Heart left ventricle (tissue), 16 donors: ENCODE measurements around the gene GCDH. TPM values are rescaled to one million over a fixed set of nuclear protein-coding genes. Genes with fewer than 3 reads are reported as not detected.
A peak's percentile ranks its signal among the peaks of the same experiment; 100 is the strongest.

ENCODE experiments used
- ATAC-seq, 4 donors: fragments of 200-7000 bp; cut with Tn5 transposase; one replicate each; pipeline ENCODE4 v1.9.1; 2020 to 2022; ENCODE audit warnings: moderate library complexity in 4 of 4, mild to moderate bottlenecking in 3 of 4, moderate number of reproducible peaks in 1 of 4
- DNase-seq, 5 donors: peaks; one replicate each; pipeline ENCODE4 v3.0.0-alpha.2; 2020
- H3K27ac ChIP-seq, 12 donors: fragments of 200-600 bp; sonication (generic) in 4 of 12; one replicate each; pipeline versions ENCODE4 v1.5.0 to v1.8.0; 2016 to 2022; ENCODE audit warnings: mild to moderate bottlenecking in 2 of 12
- H3K27me3 ChIP-seq, 9 donors: fragments of 200-600 bp; sonication (generic) in 2 of 9; one replicate each; pipeline versions ENCODE4 v1.5.1 to v1.8.0; 2016 to 2022; ENCODE audit warnings: mild to moderate bottlenecking in 3 of 9
- H3K36me3 ChIP-seq, 9 donors: fragments of 200-600 bp; sonication (generic) in 2 of 9; one replicate each; pipeline versions ENCODE4 v1.5.0 to v1.8.0; 2018 to 2022; ENCODE audit warnings: mild to moderate bottlenecking in 2 of 9
- H3K4me1 ChIP-seq, 12 donors: fragments of 200-600 bp; sonication (generic) in 4 of 12; one replicate each; pipeline versions ENCODE4 v1.5.0 to v1.8.0; 2016 to 2022; ENCODE audit warnings: mild to moderate bottlenecking in 3 of 12
- H3K4me3 ChIP-seq, 12 donors: fragments of 200-600 bp; sonication (generic) in 4 of 12; one replicate each; pipeline versions ENCODE4 v1.5.0 to v1.8.0; 2017 to 2022; ENCODE audit warnings: mild to moderate bottlenecking in 9 of 12, moderate library complexity in 4 of 12
- H3K9me3 ChIP-seq, 12 donors: fragments of 200-600 bp; sonication (generic) in 4 of 12; one replicate each; pipeline versions ENCODE4 v1.5.0 to v1.8.0; 2016 to 2022; ENCODE audit warnings: mild to moderate bottlenecking in 1 of 12
- CTCF ChIP-seq, 12 donors: fragments of 200-600 bp; sonication (generic) in 4 of 12; IDR thresholded peaks; one replicate each; pipeline versions ENCODE4 v1.5.0 to v1.8.0; 2018 to 2022; ENCODE audit warnings: antibody characterized with exemption in 12 of 12, mild to moderate bottlenecking in 5 of 12
- POLR2A ChIP-seq, 2 donors: fragments of 450-650 bp; IDR thresholded peaks; one replicate each; pipeline ENCODE4 v1.6.1; 2017; ENCODE audit warnings: antibody characterized with exemption in 2 of 2, mild to moderate bottlenecking in 2 of 2, moderate library complexity in 2 of 2
- WGBS, 4 donors: extraction: QIAGEN DNeasy Blood & Tissue Kit in 2 of 4; methylation state at CpG; one replicate each; pipeline versions ENCODE4 v1.1.5 to v1.1.7; 2013 to 2018; 5-methylcytosine and 5-hydroxymethylcytosine counted together
- intact Hi-C, 10 donors: fragments of 100-400 bp; cut with DNase I; formaldehyde crosslinking; loops; one replicate each; pipeline versions ENCODE4 v1.11.1 to v1.14.2; 2022
- polyA plus RNA-seq, 2 donors: library from polyadenylated mRNA; stranded (reverse); fragments of 200-250 nt; gene quantifications; one replicate each; pipeline ENCODE4 v1.2.3, GENCODE V29; 2013
- total RNA-seq, 9 donors: library from RNA; depleted of rRNA in 2 of 9; stranded (reverse); fragments of >200 nt in 2 of 9; fragmentation: NEBNext Ultra II Directional in 3 of 9; extraction: Animal tissue kit (Norgen Biotek cat#: 25700) in 3 of 9; gene quantifications; one replicate each; pipeline versions ENCODE4 v1.1.0 to v1.2.4, GENCODE V29; 2016 to 2023
- donor health status: ischemic (EF 13 %, LVEDD 7.1; RV severe dilation, severe dysfunction).
- donor health status: healthy with polysubstance abuse.
- donor health status: DM: no; HTN: yes; CAD: no.
- donor health status: DM: no; HTN: no; CAD: no.
- donor health status: ischemic (EF 25% LVEDD 6.9; RV normal size, moderate dysfunction).
- donor health status: ischemic (EF 25% LVEDD 5.7; RV mildly dilated, moderate dysfunction).
- donor health status: healthy.
- donor health status: DM: yes; HTN: yes; CAD: no.
- donor health status: ischemic (EF 35%, LVEDD 5.7; RV mildly dilated, moderate dysfunction).
- donor health status: nonischemic (EF 11% LVEDD 7.7; RV severe dilation, severe dysfunction).
- donor health status: DM: yes; HTN: yes; CAD: no.
- donor health status: PGD.
- donor health status: ischemic (EF 29% LVEDD 5.4; RV normal size, mild dysfunction).
- donor health status: nonischemic (EF 23%, LVEDD 6.1; RV moderate dilation, normal function).

The GCDH gene
- total and polyA plus RNA-seq, 11 donors = 28.7 to 107 (median 46.7) TPM

GRCh38 chr19:12940897-12941296 lies 49.9 kb downstream of the GCDH start:
- H3K4me1 ChIP-seq = peaks cover 6 to 74% (median 39%) of the 10 kb centered on the region in 12 donors
- H3K27me3 ChIP-seq = no peaks in the 10 kb centered on the region
- peak overlapping the region in 6 of 12 donors; percentile 81 to 98 (median 95) for H3K4me3 ChIP-seq
- peak overlapping the region in 3 of 12 donors; percentile 34 to 94 (median 42) for H3K27ac ChIP-seq
- intact Hi-C loops = no loop called here
- no peaks in the 10 kb centered on the region for H3K9me3 ChIP-seq
- 77 to 93% (median 84%) methylated on average over 2 of the region's 2 CpGs for WGBS, 4 donors
- no peak for ATAC-seq
- no peak for DNase-seq
- TF ChIP-seq CTCF (IDR thresholded peaks at IDR 0.05) (no peak), POLR2A (IDR thresholded peaks at IDR 0.05) (no peak)
- peaks cover 2 to 65% (median 54%) of the 10 kb centered on the region in 9 donors for H3K36me3 ChIP-seq

- no peaks in the 10 kb centered on the region for H3K27me3 ChIP-seq
- ATAC-seq (no peak), DNase-seq (no peak)
- peaks cover 12 to 75% (median 48%) of the 10 kb centered on the region in 12 donors for H3K4me1 ChIP-seq
- 85 to 86% (median 85%) methylated on average over 18 of the region's 18 CpGs for WGBS, 4 donors
- H3K9me3 ChIP-seq = no peaks in the 10 kb centered on the region
- H3K4me3 ChIP-seq = no peak overlapping the region
- H3K36me3 ChIP-seq = peaks cover 4 to 76% (median 64%) of the 10 kb centered on the region in 9 donors
- intact Hi-C loops = no loop called here
- peak overlapping the region in 1 of 12 donors; percentile 39 for H3K27ac ChIP-seq
- TF ChIP-seq CTCF (IDR thresholded peaks at IDR 0.05) = no peak
- TF ChIP-seq POLR2A (IDR thresholded peaks at IDR 0.05) = no peak
Observed at GRCh38 chr19:12943437-12944044, 52.6 kb downstream of the GCDH start.

GRCh38 chr19:12944104-12944674 lies 53.2 kb downstream of the GCDH start:
- WGBS, 4 donors = 65 to 76% (median 71%) methylated on average over 2 of the region's 2 CpGs

More at GRCh38 chr19:12944104-12944674, 53.2 kb downstream of the GCDH start:
- no peak for DNase-seq
- H3K9me3 ChIP-seq = no peaks in the 10 kb centered on the region
- peaks cover 7 to 81% (median 70%) of the 10 kb centered on the region in 9 donors for H3K36me3 ChIP-seq
- no peak overlapping the region for H3K4me3 ChIP-seq
- H3K27ac ChIP-seq = peak overlapping the region in 2 of 12 donors; percentile 96 to 97
- no peaks in the 10 kb centered on the region for H3K27me3 ChIP-seq
- intact Hi-C loops = no loop called here
- no peak for ATAC-seq
- H3K4me1 ChIP-seq = peaks cover 12 to 75% (median 48%) of the 10 kb centered on the region in 12 donors
- TF ChIP-seq POLR2A (IDR thresholded peaks at IDR 0.05) (no peak), CTCF (IDR thresholded peaks at IDR 0.05) (no peak)
